ENCODE measurements around the gene SHB.

DNA sequence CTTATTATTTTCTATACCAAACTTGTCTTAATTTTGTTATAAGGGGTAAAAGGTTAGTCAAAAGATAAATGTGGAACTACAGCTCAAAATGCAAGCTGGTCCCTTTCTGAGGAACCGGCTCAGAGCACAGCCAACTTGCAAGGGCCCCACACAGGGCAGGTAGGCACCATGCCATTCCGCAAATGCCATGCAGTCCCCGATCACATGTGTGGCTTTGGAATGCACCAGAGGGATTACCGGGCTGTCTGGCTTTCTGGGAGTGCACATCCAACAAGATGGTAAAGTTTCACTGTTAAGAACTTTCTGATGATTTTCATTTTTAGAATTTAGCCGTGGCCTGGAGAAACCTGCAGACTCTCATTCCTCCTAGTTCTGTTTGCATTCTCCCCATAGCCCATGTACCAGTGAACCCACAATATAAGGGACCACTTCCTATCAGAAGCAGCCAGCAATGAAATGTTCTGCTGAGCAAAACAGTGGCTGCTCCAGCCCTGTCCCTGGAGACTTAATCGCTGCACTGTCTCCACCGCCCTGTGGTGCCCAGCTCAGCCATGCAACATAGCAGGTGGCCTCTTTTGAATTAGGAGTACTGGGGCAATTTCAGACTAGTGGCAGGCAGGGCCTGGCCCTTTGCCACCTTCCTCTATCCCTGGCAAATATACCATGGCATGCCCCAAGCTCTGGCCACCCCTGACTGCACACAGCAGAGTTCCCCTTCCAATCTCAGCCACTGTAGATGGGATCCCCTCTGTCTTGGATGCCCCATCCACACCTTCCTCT, 11.4 kb downstream of the SHB start:
- TF ChIP-seq, protein P1, sequence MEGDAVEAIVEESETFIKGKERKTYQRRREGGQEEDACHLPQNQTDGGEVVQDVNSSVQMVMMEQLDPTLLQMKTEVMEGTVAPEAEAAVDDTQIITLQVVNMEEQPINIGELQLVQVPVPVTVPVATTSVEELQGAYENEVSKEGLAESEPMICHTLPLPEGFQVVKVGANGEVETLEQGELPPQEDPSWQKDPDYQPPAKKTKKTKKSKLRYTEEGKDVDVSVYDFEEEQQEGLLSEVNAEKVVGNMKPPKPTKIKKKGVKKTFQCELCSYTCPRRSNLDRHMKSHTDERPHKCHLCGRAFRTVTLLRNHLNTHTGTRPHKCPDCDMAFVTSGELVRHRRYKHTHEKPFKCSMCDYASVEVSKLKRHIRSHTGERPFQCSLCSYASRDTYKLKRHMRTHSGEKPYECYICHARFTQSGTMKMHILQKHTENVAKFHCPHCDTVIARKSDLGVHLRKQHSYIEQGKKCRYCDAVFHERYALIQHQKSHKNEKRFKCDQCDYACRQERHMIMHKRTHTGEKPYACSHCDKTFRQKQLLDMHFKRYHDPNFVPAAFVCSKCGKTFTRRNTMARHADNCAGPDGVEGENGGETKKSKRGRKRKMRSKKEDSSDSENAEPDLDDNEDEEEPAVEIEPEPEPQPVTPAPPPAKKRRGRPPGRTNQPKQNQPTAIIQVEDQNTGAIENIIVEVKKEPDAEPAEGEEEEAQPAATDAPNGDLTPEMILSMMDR (optimal IDR thresholded peaks at IDR 0.05 in 1 of 3, IDR thresholded peaks at IDR 0.05 in 1 of 3, conservative IDR thresholded peaks at IDR 0.05 in 1 of 3; ENCODE audit: extremely low read depth in 1 of 3, insufficient read depth in 2 of 3, low read length in 3 of 3): no peak
- TF ChIP-seq EZH2 (IDR thresholded peaks at IDR 0.05; ENCODE audit: low read length): no peak
